ENCODE measurements around the gene KCNQ2. TPM values are rescaled to one million over a fixed set of nuclear protein-coding genes. Genes with fewer than 3 reads are reported as not detected.

KCNQ2 gene
- total and polyA plus RNA-seq, 4 donors = not detected

- Histone ChIP-seq H3K27me3 (ENCODE audit: control insufficient read depth in 4 of 4, insufficient read depth in 4 of 4, low read length in 3 of 4) (peaks cover 0 to 3% (median 0%) of the 10 kb centered on the region in 4 donors), H3K9ac (ENCODE audit: low read depth in 1 of 2, low read length in 2 of 2) (no peak overlapping the region), H3K9me3 (ENCODE audit: control insufficient read depth in 4 of 4, low read length in 3 of 4) (no peaks in the 10 kb centered on the region), H3K4me1 (ENCODE audit: control insufficient read depth in 4 of 4, insufficient read depth in 4 of 4, low read length in 3 of 4) (no peaks in the 10 kb centered on the region), H3K36me3 (ENCODE audit: control insufficient read depth in 4 of 4, insufficient read depth in 3 of 4, low read depth in 1 of 4, low read length in 3 of 4) (no peaks in the 10 kb centered on the region), H3K27ac (ENCODE audit: low read depth in 1 of 2, low read length in 2 of 2) (no peak overlapping the region), H3K4me3 (ENCODE audit: low read depth in 1 of 3, low read length in 3 of 3) (no peak overlapping the region)
- 93% methylated on average over 60 of the region's 60 CpGs for WGBS
- TF ChIP-seq JUND (IDR thresholded peaks at IDR 0.05) (no peak), ATF3 (IDR thresholded peaks at IDR 0.05) (no peak), SP1 (IDR thresholded peaks at IDR 0.05) (no peak), REST (IDR thresholded peaks at IDR 0.05) (no peak), TAF1 (conservative IDR thresholded peaks at IDR 0.05) (no peak), RXRA (IDR thresholded peaks at IDR 0.05) (no peak), ZBTB33 (IDR thresholded peaks at IDR 0.05) (no peak), CTCF (IDR thresholded peaks at IDR 0.05; ENCODE audit: low read depth, low read length, missing input control) (no peak), YY1 (IDR thresholded peaks at IDR 0.05) (no peak), RAD21 (IDR thresholded peaks at IDR 0.05) (no peak), MAX (IDR thresholded peaks at IDR 0.05) (no peak), NR2F2 (IDR thresholded peaks at IDR 0.05) (no peak), HNF4A (conservative IDR thresholded peaks at IDR 0.05) (no peak), FOXA2 (IDR thresholded peaks at IDR 0.05) (no peak), EGR1 (IDR thresholded peaks at IDR 0.05; ENCODE audit: low read depth in 2 of 2) (no peak), GABPA (IDR thresholded peaks at IDR 0.05 in 1 of 2, conservative IDR thresholded peaks at IDR 0.05 in 1 of 2) (no peak)
- DNase-seq (ENCODE audit: low spot score) = no peak
Measured at GRCh38 chr20:63406617-63407245, 65.7 kb downstream of the KCNQ2 start.
